Prostate gland (tissue), 2 donors: Measurements from ENCODE around the gene COG5. TPM values are rescaled to one million over a fixed set of nuclear protein-coding genes. Genes with fewer than 3 reads are reported as not detected.

ENCODE experiments used
- DNase-seq: peaks from one replicate; pipeline ENCODE4 v3.0.0-alpha.2; 2019; ENCODE audit warnings: low spot score
- H3K27ac ChIP-seq, 2 donors: fragments of 200-600 bp; sonication (generic); 2 replicates each; pipeline ENCODE4 v1.5.1; 2017 to 2019
- H3K27me3 ChIP-seq: fragments of 200-600 bp; sonication (generic); replicated peaks from 2 replicates; pipeline ENCODE4 v1.5.1; 2019; ENCODE audit not compliant: insufficient read depth
- H3K36me3 ChIP-seq, 2 donors: fragments of 200-600 bp; sonication (generic); 1 replicate in 1 of 2; 2 replicates in 1 of 2; pipeline versions ENCODE4 v1.5.1 to v1.8.1; 2017 to 2019
- H3K4me1 ChIP-seq: fragments of 200-600 bp; sonication (generic); replicated peaks from 2 replicates; pipeline ENCODE4 v1.5.1; 2019
- H3K4me3 ChIP-seq, 2 donors: fragments of 200-600 bp; sonication (generic); 2 replicates each; pipeline ENCODE4 v1.5.1; 2017 to 2019
- H3K9me3 ChIP-seq: fragments of 200-600 bp; sonication (generic); 2 replicates; pipeline ENCODE4 v1.5.1; 2017
- CTCF ChIP-seq, 4 experiments: fragments of 200-600 bp in 2 of 4; fragments of 450-650 bp in 2 of 4; sonication (generic) in 2 of 4; IDR thresholded peaks; 1 replicate in 3 of 4; 2 replicates in 1 of 4; pipeline ENCODE4 v1.5.1; 2016 to 2019; ENCODE audit warnings: antibody characterized with exemption in 4 of 4, mild to moderate bottlenecking in 2 of 4, moderate library complexity in 2 of 4
- POLR2A ChIP-seq: fragments of 450-650 bp; IDR thresholded peaks from one replicate; pipeline ENCODE4 v1.6.1; 2016; ENCODE audit warnings: antibody characterized with exemption, mild to moderate bottlenecking
- POLR2AphosphoS5 ChIP-seq: sonication (generic); formaldehyde crosslinking; IDR thresholded peaks from one replicate; pipeline ENCODE4 v1.6.1; 2017; ENCODE audit warnings: antibody characterized with exemption
- WGBS: methylation state at CpG from one replicate; pipeline ENCODE4 v1.1.5; 2018; 5-methylcytosine and 5-hydroxymethylcytosine counted together
- intact Hi-C: fragments of 100-400 bp; cut with DNase I; formaldehyde crosslinking; loops from one replicate; pipeline ENCODE4 v1.14.2; 2022
- total RNA-seq, 2 donors: library from RNA; depleted of rRNA; stranded (reverse); fragments of >200 nt; gene quantifications; one replicate each; pipeline ENCODE4 v1.1.0, GENCODE V29; 2016

The COG5 gene
- total RNA-seq, 2 donors from 2014 or later: 35.1 to 86.4 TPM

GRCh38 chr7:107392830-107393229 lies 170.9 kb downstream of the COG5 start:
- Histone ChIP-seq H3K27ac (no peak overlapping the region), H3K9me3 (no peaks in the 10 kb centered on the region), H3K4me3 (no peak overlapping the region), H3K27me3 (no peaks in the 10 kb centered on the region), H3K4me1 (no peaks in the 10 kb centered on the region), H3K36me3 (no peaks in the 10 kb centered on the region)
- no peak for DNase-seq
- intact Hi-C loops: no loop called here
- WGBS: 78% methylated on average over 3 of the region's 3 CpGs
- TF ChIP-seq POLR2A (no peak), CTCF (IDR thresholded peaks at IDR 0.05) (no peak), POLR2AphosphoS5 (no peak)

GRCh38 chr7:107390916-107391315 lies 172.8 kb downstream of the COG5 start:
- Histone ChIP-seq H3K36me3 (no peaks in the 10 kb centered on the region), H3K27ac (no peak overlapping the region), H3K9me3 (no peaks in the 10 kb centered on the region), H3K27me3 (no peaks in the 10 kb centered on the region), H3K4me1 (no peaks in the 10 kb centered on the region), H3K4me3 (no peak overlapping the region)
- TF ChIP-seq POLR2AphosphoS5 (no peak), POLR2A (no peak), CTCF (IDR thresholded peaks at IDR 0.05) (no peak)
- DNase-seq: no peak
- intact Hi-C loops: no loop called here
- 50% methylated on average over 8 of the region's 8 CpGs for WGBS

GRCh38 chr7:107388604-107389003 lies 175.1 kb downstream of the COG5 start:
- Histone ChIP-seq H3K4me1 (no peaks in the 10 kb centered on the region), H3K27me3 (no peaks in the 10 kb centered on the region), H3K4me3 (no peak overlapping the region), H3K36me3 (no peaks in the 10 kb centered on the region), H3K27ac (no peak overlapping the region), H3K9me3 (no peaks in the 10 kb centered on the region)
- DNase-seq: no peak
- WGBS: 97% methylated on average over 8 of the region's 8 CpGs
- intact Hi-C loops: no loop called here
- TF ChIP-seq POLR2AphosphoS5 (no peak), CTCF (IDR thresholded peaks at IDR 0.05) (no peak), POLR2A (no peak)

- TF ChIP-seq CTCF (IDR thresholded peaks at IDR 0.05) (no peak), POLR2AphosphoS5 (no peak), POLR2A (no peak)
- peak overlapping the region in 1 of 2 donors; percentile 31 for H3K27ac ChIP-seq
- 23% methylated on average over 6 of the region's 6 CpGs for WGBS
These were observed 176.0 kb downstream of the COG5 start for GRCh38 chr7:107387573-107388219.

GRCh38 chr7:107387128-107387527 lies 176.6 kb downstream of the COG5 start:
- TF ChIP-seq POLR2A (no peak), CTCF (IDR thresholded peaks at IDR 0.05) (no peak)
- no peak overlapping the region for H3K4me3 ChIP-seq
- no peaks in the 10 kb centered on the region for H3K27me3 ChIP-seq
- H3K27ac ChIP-seq: peak overlapping the region in 1 of 2 donors; percentile 17
- DNase-seq: no peak
- H3K36me3 ChIP-seq: no peaks in the 10 kb centered on the region
- H3K4me1 ChIP-seq: no peaks in the 10 kb centered on the region
- intact Hi-C loops: no loop called here
- WGBS: 24% methylated on average over 6 of the region's 6 CpGs
- no peaks in the 10 kb centered on the region for H3K9me3 ChIP-seq

More at GRCh38 chr7:107387573-107388219, 176.0 kb downstream of the COG5 start:
- H3K9me3 ChIP-seq: no peaks in the 10 kb centered on the region
- no peaks in the 10 kb centered on the region for H3K4me1 ChIP-seq
- no peaks in the 10 kb centered on the region for H3K36me3 ChIP-seq
- intact Hi-C loops: no loop called here
- no peak overlapping the region for H3K4me3 ChIP-seq
- no peaks in the 10 kb centered on the region for H3K27me3 ChIP-seq
- no peak for DNase-seq
